Pancreas (tissue), 10 donors: ENCODE measurements around the gene TM4SF20. TPM values are rescaled to one million over a fixed set of nuclear protein-coding genes. Genes with fewer than 3 reads are reported as not detected.
A peak's percentile ranks its signal among the peaks of the same experiment; 100 is the strongest.

Source experiments
- ATAC-seq, 4 donors: fragments of 200-7000 bp; cut with Tn5 transposase; one replicate each; pipeline versions ENCODE4 v1.8.0 to v1.9.1; 2020; ENCODE audit warnings: mild to moderate bottlenecking in 4 of 4, moderate library complexity in 4 of 4
- DNase-seq, 6 donors: peaks; one replicate each; pipeline ENCODE4 v3.0.0-alpha.2; 2020
- FAIRE-seq: peaks from 2 replicates; lab custom pipeline; 2012; peaks lifted over from hg19 to GRCh38; lab: Jason Lieb, UNC
- H3K27ac ChIP-seq, 4 donors: fragments of 200-600 bp; sonication (generic); 1 replicate in 3 of 4; 2 replicates in 1 of 4; pipeline versions ENCODE4 v1.5.0 to v1.8.0; 2020
- H3K27me3 ChIP-seq, 4 donors: fragments of 200-600 bp; one replicate each; pipeline ENCODE4 v1.8.0; 2021
- H3K36me3 ChIP-seq, 3 donors: fragments of 200-600 bp; sonication (generic) in 1 of 3; one replicate each; pipeline versions ENCODE4 v1.5.0 to v1.8.0; 2020 to 2021
- H3K4me1 ChIP-seq, 3 donors: fragments of 200-600 bp; one replicate each; pipeline ENCODE4 v1.8.0; 2021
- H3K4me3 ChIP-seq, 4 donors: fragments of 200-600 bp; sonication (generic) in 2 of 4; one replicate each; pipeline versions ENCODE4 v1.5.0 to v1.8.0; 2020 to 2021
- H3K9me3 ChIP-seq, 4 donors: fragments of 200-600 bp; one replicate each; pipeline ENCODE4 v1.8.0; 2021
- WGBS, 2 donors: extraction: QIAGEN DNeasy Blood & Tissue Kit; methylation state at CpG; one replicate each; pipeline ENCODE4 v1.1.7; 2013; 5-methylcytosine and 5-hydroxymethylcytosine counted together
- intact Hi-C, 3 donors: fragments of 100-400 bp; cut with DNase I; formaldehyde crosslinking; loops; one replicate each; pipeline versions ENCODE4 v1.11.1 to v1.14.2; 2022
- polyA plus RNA-seq, 2 donors: library from polyadenylated mRNA; stranded (reverse); fragments of 200-250 nt; gene quantifications; one replicate each; pipeline ENCODE4 v1.2.3, GENCODE V29; 2013
- total RNA-seq, 6 donors: library from RNA; stranded (reverse); fragmentation: NEBNext Ultra II Directional in 4 of 6; extraction: Animal tissue kit (Norgen Biotek cat#: 25700) in 4 of 6; gene quantifications; one replicate each; pipeline versions ENCODE4 v1.2.1 to v1.2.4, GENCODE V29; 2021 to 2023
- TF ChIP-seq, protein P1 (sequence below), 4 donors: fragments of 200-600 bp; sonication (generic) in 3 of 4; IDR thresholded peaks; one replicate each; pipeline versions ENCODE4 v1.5.0 to v1.8.0; 2021; ENCODE audit warnings: antibody characterized with exemption in 4 of 4
- donor health status: healthy with polysubstance abuse.
- donor health status: DM: no; HTN: no; CAD: no; lungs with moderate emphysema.
- donor health status: DM: no; HTN: no; CAD: no.
- donor health status: control.
- donor health status: control.
- donor health status: Bipolar disorder and iron deficiency.
- donor health status: DM: yes; HTN: yes; CAD: no.
- donor health status: DM: no; HTN: no; CAD: no.
- donor health status: DM: no; HTN: no; CAD: no.
- donor health status: DM: yes; HTN: yes; CAD: no.

The TM4SF20 gene
- total and polyA plus RNA-seq, 8 donors: not detected

DNA sequence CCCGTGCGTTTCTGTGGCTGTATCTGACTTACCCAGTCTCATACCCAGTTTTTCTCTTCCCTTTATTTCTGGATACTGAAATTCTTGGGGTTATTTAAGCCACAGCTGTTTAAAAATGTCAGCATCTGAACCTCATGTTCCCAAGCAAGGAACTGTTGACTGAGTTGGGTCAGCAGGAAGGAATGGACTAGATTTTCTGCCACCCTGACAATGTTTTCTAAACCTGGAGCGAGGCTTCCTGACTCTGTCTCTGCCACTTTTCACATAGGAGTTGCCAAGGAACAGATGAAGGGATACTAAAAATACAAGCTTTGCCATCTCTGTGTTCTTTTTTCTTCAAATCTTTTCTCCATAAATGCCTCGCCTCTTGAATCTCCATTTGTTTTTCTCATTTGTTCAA is 37.6 kb upstream of the TM4SF20 start:
- intact Hi-C loops: no loop called here
- TF ChIP-seq, protein P1, sequence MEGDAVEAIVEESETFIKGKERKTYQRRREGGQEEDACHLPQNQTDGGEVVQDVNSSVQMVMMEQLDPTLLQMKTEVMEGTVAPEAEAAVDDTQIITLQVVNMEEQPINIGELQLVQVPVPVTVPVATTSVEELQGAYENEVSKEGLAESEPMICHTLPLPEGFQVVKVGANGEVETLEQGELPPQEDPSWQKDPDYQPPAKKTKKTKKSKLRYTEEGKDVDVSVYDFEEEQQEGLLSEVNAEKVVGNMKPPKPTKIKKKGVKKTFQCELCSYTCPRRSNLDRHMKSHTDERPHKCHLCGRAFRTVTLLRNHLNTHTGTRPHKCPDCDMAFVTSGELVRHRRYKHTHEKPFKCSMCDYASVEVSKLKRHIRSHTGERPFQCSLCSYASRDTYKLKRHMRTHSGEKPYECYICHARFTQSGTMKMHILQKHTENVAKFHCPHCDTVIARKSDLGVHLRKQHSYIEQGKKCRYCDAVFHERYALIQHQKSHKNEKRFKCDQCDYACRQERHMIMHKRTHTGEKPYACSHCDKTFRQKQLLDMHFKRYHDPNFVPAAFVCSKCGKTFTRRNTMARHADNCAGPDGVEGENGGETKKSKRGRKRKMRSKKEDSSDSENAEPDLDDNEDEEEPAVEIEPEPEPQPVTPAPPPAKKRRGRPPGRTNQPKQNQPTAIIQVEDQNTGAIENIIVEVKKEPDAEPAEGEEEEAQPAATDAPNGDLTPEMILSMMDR (IDR thresholded peaks at IDR 0.05): no peak
- WGBS, 2 donors: 80 to 81% methylated on average over 4 of the region's 4 CpGs

DNA sequence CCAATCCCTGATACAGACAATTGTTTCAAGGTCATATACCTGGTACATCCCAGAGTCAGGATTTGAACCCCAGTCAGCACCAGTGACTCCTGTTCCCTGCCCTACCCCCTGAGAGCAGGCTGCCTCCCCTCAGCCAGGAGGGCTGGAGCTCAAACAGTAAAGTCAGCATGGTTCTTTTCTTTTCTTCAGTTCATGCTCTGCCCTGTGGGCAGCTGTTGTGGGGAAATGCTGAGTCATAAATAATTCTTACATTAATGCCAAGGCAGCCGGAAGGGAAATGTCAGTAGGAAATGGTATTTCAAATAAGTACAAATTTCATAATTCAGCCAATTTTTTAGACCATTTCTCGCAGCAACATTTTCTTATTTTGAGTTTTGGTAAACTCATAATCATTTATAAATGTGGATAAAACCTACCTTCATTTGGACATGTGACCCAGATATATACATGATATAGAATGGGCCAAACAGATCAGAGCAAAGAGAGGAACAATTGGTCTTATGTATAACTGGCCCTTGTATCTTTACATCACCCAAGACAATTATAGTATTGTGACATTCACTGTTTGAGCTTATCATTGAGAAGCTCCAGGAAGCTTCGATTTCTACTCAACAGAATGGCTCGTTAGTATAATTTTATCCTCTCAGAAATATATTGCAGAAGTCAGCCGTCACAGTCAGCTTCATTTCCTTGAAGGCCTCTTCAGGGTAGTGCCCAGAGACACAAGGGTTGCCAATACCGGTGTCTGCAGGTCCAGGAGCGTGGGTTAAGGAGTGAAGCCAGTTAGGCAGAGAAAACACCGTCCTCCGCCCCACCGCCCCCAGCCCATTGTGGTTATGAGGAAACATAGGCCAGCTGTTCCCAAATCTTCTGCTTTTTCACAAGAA is 36.7 kb upstream of the TM4SF20 start:
- no peak overlapping the region for H3K4me3 ChIP-seq
- 72 to 77% methylated on average over 10 of the region's 10 CpGs for WGBS, 2 donors
- H3K27ac ChIP-seq: no peak overlapping the region
- TF ChIP-seq, protein P1 (IDR thresholded peaks at IDR 0.05): no peak
- H3K4me1 ChIP-seq: no peaks in the 10 kb centered on the region
- H3K9me3 ChIP-seq: no peaks in the 10 kb centered on the region
- FAIRE-seq (no peak), DNase-seq (peak in 1 of 6 donors; percentile 18), ATAC-seq (peak in 3 of 4 donors; percentile 72 to 86 (median 83))
- no peaks in the 10 kb centered on the region for H3K27me3 ChIP-seq
- H3K36me3 ChIP-seq: no peaks in the 10 kb centered on the region
- intact Hi-C loops: no loop called here

More for the DNA sequence above, 37.6 kb upstream of the TM4SF20 start:
- ATAC-seq (peak in 2 of 4 donors; percentile 49 to 52), FAIRE-seq (no peak), DNase-seq (no peak)
- Histone ChIP-seq H3K4me3 (no peak overlapping the region), H3K36me3 (no peaks in the 10 kb centered on the region), H3K27me3 (no peaks in the 10 kb centered on the region), H3K4me1 (no peaks in the 10 kb centered on the region), H3K27ac (peak overlapping the region in 1 of 4 donors; percentile 28), H3K9me3 (no peaks in the 10 kb centered on the region)

DNA sequence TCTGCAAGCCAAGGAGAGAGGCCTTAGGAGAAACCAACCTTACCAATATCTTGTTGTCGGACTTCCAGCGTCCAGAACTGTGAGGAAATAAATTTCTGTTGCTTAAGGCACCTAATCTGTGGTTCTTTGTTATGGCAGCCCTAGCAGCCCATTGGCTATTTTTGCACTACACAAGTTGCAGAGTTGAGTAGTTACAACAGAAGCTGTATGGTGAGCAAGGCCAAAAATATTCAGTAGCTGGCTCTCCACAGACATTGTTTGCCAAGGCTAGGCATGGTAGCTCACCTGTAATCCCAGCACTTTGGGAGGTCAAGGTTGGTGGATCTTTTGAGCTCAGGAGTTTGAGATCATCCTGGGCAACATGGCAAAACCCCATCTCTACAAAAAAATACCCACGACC is 35.7 kb upstream of the TM4SF20 start:
- intact Hi-C loops: no loop called here
- DNase-seq: no peak
- Histone ChIP-seq H3K27ac (no peak overlapping the region), H3K36me3 (no peaks in the 10 kb centered on the region), H3K4me1 (no peaks in the 10 kb centered on the region), H3K4me3 (no peak overlapping the region), H3K27me3 (no peaks in the 10 kb centered on the region), H3K9me3 (no peaks in the 10 kb centered on the region)
- no peak for ATAC-seq
- no peak for FAIRE-seq
- WGBS, 2 donors: 69 to 87% methylated on average over 3 of the region's 3 CpGs
- TF ChIP-seq, protein P1 (IDR thresholded peaks at IDR 0.05): no peak

DNA sequence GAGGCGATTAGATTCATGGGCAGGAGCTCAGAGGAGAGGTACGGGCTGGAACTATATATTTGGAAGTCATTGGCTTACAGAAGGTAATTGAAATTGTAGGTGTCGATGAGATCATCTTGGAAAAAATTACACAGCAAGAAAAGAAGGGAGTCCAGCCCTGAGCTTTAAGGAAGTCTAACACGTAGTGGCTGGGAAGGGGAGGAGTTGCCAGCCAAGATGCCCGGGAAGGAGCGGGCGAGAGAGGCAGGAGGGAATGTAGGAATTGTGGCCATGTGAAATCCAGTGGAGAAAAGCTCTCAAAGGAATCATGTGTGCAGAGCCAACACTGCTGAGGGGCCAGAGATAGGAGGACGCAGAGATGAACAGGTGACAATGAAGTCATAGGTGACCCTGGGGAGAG is 34.3 kb upstream of the TM4SF20 start:
- no peaks in the 10 kb centered on the region for H3K36me3 ChIP-seq
- H3K27ac ChIP-seq: no peak overlapping the region
- no peaks in the 10 kb centered on the region for H3K9me3 ChIP-seq
- H3K4me3 ChIP-seq: no peak overlapping the region
- FAIRE-seq (no peak), ATAC-seq (no peak), DNase-seq (no peak)
- 80 to 84% methylated on average over 8 of the region's 8 CpGs for WGBS, 2 donors
- no peaks in the 10 kb centered on the region for H3K4me1 ChIP-seq
- TF ChIP-seq, protein P1 (IDR thresholded peaks at IDR 0.05): no peak
- intact Hi-C loops: no loop called here
- no peaks in the 10 kb centered on the region for H3K27me3 ChIP-seq

GRCh38 chr2:227412877-227413276 is 33.8 kb upstream of the TM4SF20 start:
- FAIRE-seq: no peak
- Histone ChIP-seq H3K4me3 (no peak overlapping the region), H3K27me3 (no peaks in the 10 kb centered on the region), H3K9me3 (no peaks in the 10 kb centered on the region), H3K27ac (no peak overlapping the region), H3K36me3 (no peaks in the 10 kb centered on the region), H3K4me1 (no peaks in the 10 kb centered on the region)
- intact Hi-C loops: no loop called here
- TF ChIP-seq, protein P1 (IDR thresholded peaks at IDR 0.05): no peak
- no peak for ATAC-seq
- no peak for DNase-seq
- 87 to 90% methylated on average over 5 of the region's 5 CpGs for WGBS, 2 donors
